BE2C (cell line): ENCODE results near the gene LMF2.

Experiments used
- DNase-seq: peaks from one replicate; pipeline ENCODE4 v3.0.0-alpha.2; 2020
- H3K27me3 ChIP-seq: fragments of 250-450 bp; sonication (Bioruptor Pico); 2 replicates; pipeline ENCODE4 v1.5.1; 2020; ENCODE audit warnings: mild to moderate bottlenecking
- H3K36me3 ChIP-seq: fragments of 250-450 bp; sonication (Bioruptor Pico); 2 replicates; pipeline ENCODE4 v1.5.1; 2020; ENCODE audit warnings: mild to moderate bottlenecking
- H3K4me1 ChIP-seq: fragments of 250-450 bp; sonication (Bioruptor Pico); 2 replicates; pipeline ENCODE4 v1.5.1; 2020
- H3K4me3 ChIP-seq: 2 replicates; pipeline ENCODE4 v1.5.1; 2011; ENCODE audit warnings: low read depth, low read length
- H3K9me3 ChIP-seq: fragments of 250-450 bp; sonication (Bioruptor Pico); 2 replicates; pipeline ENCODE4 v1.5.1; 2020
- CTCF ChIP-seq: IDR thresholded peaks from 2 replicates; pipeline ENCODE4 v1.5.1; 2012; ENCODE audit warnings: mild to moderate bottlenecking, low read depth, low read length

The LMF2 gene

GRCh38 chr22:50475652-50476002 is 31.9 kb downstream of the LMF2 start:
- peak overlapping the region; percentile 67; the same call in 1 of the 2 replicates for H3K4me3 ChIP-seq
- no peak for TF ChIP-seq CTCF
- DNase-seq, result no peak
- peaks cover 5% of the 10 kb centered on the region; the same call in 1 of the 2 replicates for H3K36me3 ChIP-seq
- H3K27me3 ChIP-seq, result no peaks in the 10 kb centered on the region
- no peaks in the 10 kb centered on the region for H3K9me3 ChIP-seq
- no peaks in the 10 kb centered on the region; the same call in 1 of the 2 replicates for H3K4me1 ChIP-seq

GRCh38 chr22:50474710-50475651 is 32.5 kb downstream of the LMF2 start, which contains the start of gene SBF1:
SBF1 (minus strand) TSS chr22:50475035; CDS start chr22:50474840, 195 bp downstream.
- no peaks in the 10 kb centered on the region; the same call in 1 of the 2 replicates for H3K4me1 ChIP-seq
- peak within 1 kb of the TSS; percentile 74 for H3K4me3 ChIP-seq
- H3K36me3 ChIP-seq, result peaks cover 5% of the 10 kb centered on the region; the same call in 1 of the 2 replicates
- no peak for TF ChIP-seq CTCF
- no peaks in the 10 kb centered on the region for H3K9me3 ChIP-seq
- peak; percentile 96 for DNase-seq
- no peaks in the 10 kb centered on the region for H3K27me3 ChIP-seq

- Histone ChIP-seq H3K4me1 (no peaks in the 10 kb centered on the region; the same call in 1 of the 2 replicates), H3K27me3 (no peaks in the 10 kb centered on the region), H3K36me3 (peaks cover 5% of the 10 kb centered on the region; the same call in 1 of the 2 replicates), H3K4me3 (peak overlapping the region; percentile 74), H3K9me3 (no peaks in the 10 kb centered on the region)
- TF ChIP-seq CTCF, result no peak
- peak; percentile 44 for DNase-seq
Observed at GRCh38 chr22:50473855-50474671, 33.4 kb downstream of the LMF2 start.

GRCh38 chr22:50473088-50473487 is 34.4 kb downstream of the LMF2 start:
- peak; percentile 50 for TF ChIP-seq CTCF
- H3K36me3 ChIP-seq, result peaks cover 5% of the 10 kb centered on the region; the same call in 1 of the 2 replicates
- no peak overlapping the region for H3K4me3 ChIP-seq
- no peaks in the 10 kb centered on the region for H3K9me3 ChIP-seq
- H3K4me1 ChIP-seq, result no peaks in the 10 kb centered on the region; the same call in 1 of the 2 replicates
- H3K27me3 ChIP-seq, result no peaks in the 10 kb centered on the region
- DNase-seq, result no peak

GRCh38 chr22:50471962-50472361 is 35.5 kb downstream of the LMF2 start:
- H3K4me1 ChIP-seq, result no peaks in the 10 kb centered on the region; the same call in 1 of the 2 replicates
- peaks cover 9% of the 10 kb centered on the region for H3K36me3 ChIP-seq
- no peak for TF ChIP-seq CTCF
- no peaks in the 10 kb centered on the region for H3K27me3 ChIP-seq
- no peaks in the 10 kb centered on the region for H3K9me3 ChIP-seq
- H3K4me3 ChIP-seq, result no peak overlapping the region
- DNase-seq, result no peak
